Measurements from ENCODE around the gene RABGAP1L. TPM values are rescaled to one million over a fixed set of nuclear protein-coding genes. Genes with fewer than 3 reads are reported as not detected.

RABGAP1L gene
- total RNA-seq, 1 experiment from 2014 or later, result 29.3 TPM

GRCh38 chr1:174204697-174205308 is 45.5 kb downstream of the RABGAP1L start:
- peaks cover 4 to 8% of the 10 kb centered on the region in 2 experiments; a peak in 2 of 4 replicates for H3K9me3 ChIP-seq (ENCODE audit: control insufficient read depth in 1 of 2, insufficient read depth in 1 of 2, low read depth in 1 of 2, low read length in 2 of 2)
- TF ChIP-seq SRF (IDR thresholded peaks at IDR 0.05; ENCODE audit: low read depth) (peak; percentile 40; the same call in 1 of the 2 replicates), ATF3 (IDR thresholded peaks at IDR 0.05) (no peak), CBX3 (IDR thresholded peaks at IDR 0.05; ENCODE audit: low read depth) (peak; percentile 71; the same call in 1 of the 2 replicates), REST (IDR thresholded peaks at IDR 0.05; ENCODE audit: low read depth) (no peak), FOSL1 (IDR thresholded peaks at IDR 0.05; ENCODE audit: low read depth) (peak; percentile 87), EZH2 (IDR thresholded peaks at IDR 0.05) (no peak), JUND (IDR thresholded peaks at IDR 0.05) (peak; percentile 69; the same call in 1 of the 2 replicates), ZBTB33 (IDR thresholded peaks at IDR 0.05; ENCODE audit: extremely low read depth, insufficient replicate concordance, low read length) (peak; percentile 75), TCF7L2 (IDR thresholded peaks at IDR 0.05; ENCODE audit: borderline replicate concordance, extremely low read depth, insufficient read depth, insufficient read length) (peak; percentile 26), MAX (IDR thresholded peaks at IDR 0.05) (peak; percentile 43; the same call in 1 of the 2 replicates), ZNF274 (IDR thresholded peaks at IDR 0.05; ENCODE audit: low read depth, low read length) (no peak), SP1 (IDR thresholded peaks at IDR 0.05; ENCODE audit: low read depth) (peak; percentile 35)
- peak overlapping the region; percentile 63 for H3K4me2 ChIP-seq (ENCODE audit: low read length)
- no peak overlapping the region for H2AFZ ChIP-seq (ENCODE audit: low read depth, low read length, poor library complexity, severe bottlenecking)
- peak; percentile 86 for ATAC-seq
- ChIA-PET RAD21 (ENCODE audit: low non-redundant PET in 1 of 2, low total read pairs in 2 of 2, uncharacterized antibody in 2 of 2, unreplicated experiment in 2 of 2) (no interaction called here), CTCF (interaction anchor here (3.5 kb wide), 1 partner anchor 13 kb away, joined by 12 read pairs; no protein-coding TSS in a partner anchor), POLR2A (no interaction called here)
- no peaks in the 10 kb centered on the region for H3K36me3 ChIP-seq (ENCODE audit: control insufficient read depth in 1 of 2, insufficient read depth in 2 of 2, low read length in 2 of 2)
- H3K9me2 ChIP-seq (ENCODE audit: insufficient read depth), result no peaks in the 10 kb centered on the region
- peak; percentile 63 for DNase-seq (ENCODE audit: low read depth, low spot score)
- intact Hi-C loops (cut with micrococcal nuclease), result no loop called here
- H3K4me3 ChIP-seq (replicated peaks in 1 of 2; ENCODE audit: low read depth in 1 of 2, low read length in 2 of 2), result peak overlapping the region; percentile 6 to 25
- BruUV-seq (replicated peaks), result TSS peak; percentile 75
- peaks cover 47% of the 10 kb centered on the region for H3K79me2 ChIP-seq (ENCODE audit: insufficient read depth, low read length)
- no peaks in the 10 kb centered on the region for H4K20me1 ChIP-seq (ENCODE audit: insufficient read depth)
- peaks cover 19 to 21% of the 10 kb centered on the region in 2 experiments for H3K4me1 ChIP-seq (ENCODE audit: control insufficient read depth in 1 of 2, insufficient read depth in 2 of 2, low read length in 2 of 2)
- H3K27ac ChIP-seq (ENCODE audit: low read depth, low read length), result peak overlapping the region; percentile 59
- H3K27me3 ChIP-seq (ENCODE audit: insufficient read depth, low read length), result no peaks in the 10 kb centered on the region
- H3K9ac ChIP-seq (ENCODE audit: low read length), result 0 out of 2 replicates have a peak overlapping the region, but pooled peaks have one; percentile 11

Data from HCT116 (cell line).